GDM1 (cell line): Measurements from ENCODE around the gene HIGD1A.
A peak's percentile ranks its signal among the peaks of the same experiment; 100 is the strongest.

Source experiments
- DNase-seq: peaks from one replicate; lab custom pipeline; 2025; lab: John Stamatoyannopoulos, UW

Gene HIGD1A

GRCh38 chr3:42804106-42804830 lies at the start of gene HIGD1A:
Gene HIGD1A (minus strand): TSS chr3:42804490. CDS start chr3:42794253, 10,237 bp downstream.
- peak; percentile 94 for DNase-seq

GRCh38 chr3:42853739-42854302 lies 49.5 kb upstream of the HIGD1A start:
- DNase-seq, result no peak

GRCh38 chr3:42853056-42853455 lies 48.8 kb upstream of the HIGD1A start:
- no peak for DNase-seq

DNA sequence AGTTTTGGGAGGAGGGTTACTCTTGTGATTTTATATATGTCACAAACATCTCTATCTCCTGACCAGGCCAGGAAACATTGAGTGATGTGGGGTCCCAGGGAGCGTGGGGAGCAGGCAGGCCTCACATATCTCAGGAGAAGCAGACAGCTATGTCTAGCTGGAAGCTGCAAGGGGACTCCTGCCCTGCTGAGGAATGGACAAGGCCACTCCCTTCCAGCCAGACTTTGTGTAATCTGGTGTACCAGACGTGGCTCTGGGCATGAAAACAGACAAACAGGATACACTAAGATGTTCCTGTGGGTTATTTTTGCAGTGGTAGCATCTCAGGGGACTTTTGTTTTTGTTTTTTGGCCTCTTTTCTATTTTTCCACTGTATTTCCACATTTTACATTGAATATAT lies 48.2 kb upstream of the HIGD1A start:
- DNase-seq, result no peak

DNA sequence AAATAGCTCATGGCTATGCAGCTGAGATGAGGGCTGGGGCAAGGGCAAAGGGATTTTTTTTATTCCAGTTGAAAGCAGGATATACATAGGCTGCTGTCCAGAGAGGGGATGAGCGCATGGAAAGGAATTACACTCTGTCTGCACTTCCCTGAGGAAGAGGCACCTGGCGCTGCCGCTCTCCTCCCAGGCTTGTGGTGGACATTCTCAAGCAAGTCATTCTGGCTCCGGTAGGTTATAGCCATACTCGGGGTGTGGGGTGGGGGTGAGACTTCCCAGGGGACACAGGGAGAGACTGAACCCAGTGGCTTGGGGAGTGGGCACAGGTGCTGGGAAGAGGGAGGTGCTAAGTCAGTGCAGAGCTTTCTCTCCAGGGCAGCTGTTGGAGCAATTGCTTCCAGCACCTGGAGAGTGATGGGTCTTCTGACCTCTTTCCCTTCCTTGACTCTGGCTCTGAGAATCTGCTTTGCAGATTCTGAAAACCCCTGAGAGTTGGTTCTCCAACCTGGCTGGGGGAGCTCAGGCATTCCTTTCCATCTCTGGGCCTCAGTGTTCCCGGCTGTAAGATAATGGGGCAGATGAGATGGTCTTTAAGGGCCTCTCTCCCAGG lies 47.0 kb upstream of the HIGD1A start:
- no peak for DNase-seq

DNA sequence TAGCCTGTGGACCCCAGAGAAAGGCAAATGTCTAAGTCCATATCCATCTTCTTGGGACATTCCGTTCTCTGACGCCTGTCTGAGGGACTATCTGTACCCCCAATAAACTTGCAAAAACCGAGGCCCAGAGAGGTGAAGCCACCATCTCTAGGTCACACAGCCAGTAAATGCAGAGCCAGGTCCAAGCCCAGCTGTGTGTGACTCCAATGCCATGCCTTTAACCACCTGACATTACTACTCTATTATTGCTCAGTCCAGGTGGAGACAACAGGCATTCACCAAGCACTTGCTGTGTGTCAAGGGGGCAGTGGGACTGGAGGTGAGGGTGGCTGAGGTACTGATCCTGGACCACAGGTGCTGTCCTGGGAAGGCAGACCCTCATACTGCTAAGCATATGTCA lies 46.0 kb upstream of the HIGD1A start:
- no peak for DNase-seq

GRCh38 chr3:42849017-42849416 lies 44.7 kb upstream of the HIGD1A start:
- no peak for DNase-seq

DNA sequence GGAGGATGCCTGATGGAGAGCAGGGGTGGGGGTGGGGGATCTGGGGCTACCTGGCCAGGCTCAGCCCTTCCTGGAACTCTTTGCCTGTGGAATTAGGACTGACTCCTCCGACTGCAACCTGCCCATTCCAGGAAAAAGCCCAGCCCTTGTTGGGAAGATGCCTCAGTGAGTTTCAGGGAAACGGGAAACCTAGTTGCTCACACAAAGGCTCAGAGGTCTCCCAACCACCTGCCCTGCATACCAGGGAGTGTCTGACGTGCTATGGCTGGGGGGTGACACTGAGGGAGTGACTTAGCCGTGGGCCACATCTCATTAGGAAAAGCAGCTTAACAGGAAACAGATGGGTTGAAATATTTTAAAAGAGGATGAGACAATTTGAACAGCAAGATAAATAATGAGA lies 43.4 kb upstream of the HIGD1A start:
- DNase-seq, result no peak

DNA sequence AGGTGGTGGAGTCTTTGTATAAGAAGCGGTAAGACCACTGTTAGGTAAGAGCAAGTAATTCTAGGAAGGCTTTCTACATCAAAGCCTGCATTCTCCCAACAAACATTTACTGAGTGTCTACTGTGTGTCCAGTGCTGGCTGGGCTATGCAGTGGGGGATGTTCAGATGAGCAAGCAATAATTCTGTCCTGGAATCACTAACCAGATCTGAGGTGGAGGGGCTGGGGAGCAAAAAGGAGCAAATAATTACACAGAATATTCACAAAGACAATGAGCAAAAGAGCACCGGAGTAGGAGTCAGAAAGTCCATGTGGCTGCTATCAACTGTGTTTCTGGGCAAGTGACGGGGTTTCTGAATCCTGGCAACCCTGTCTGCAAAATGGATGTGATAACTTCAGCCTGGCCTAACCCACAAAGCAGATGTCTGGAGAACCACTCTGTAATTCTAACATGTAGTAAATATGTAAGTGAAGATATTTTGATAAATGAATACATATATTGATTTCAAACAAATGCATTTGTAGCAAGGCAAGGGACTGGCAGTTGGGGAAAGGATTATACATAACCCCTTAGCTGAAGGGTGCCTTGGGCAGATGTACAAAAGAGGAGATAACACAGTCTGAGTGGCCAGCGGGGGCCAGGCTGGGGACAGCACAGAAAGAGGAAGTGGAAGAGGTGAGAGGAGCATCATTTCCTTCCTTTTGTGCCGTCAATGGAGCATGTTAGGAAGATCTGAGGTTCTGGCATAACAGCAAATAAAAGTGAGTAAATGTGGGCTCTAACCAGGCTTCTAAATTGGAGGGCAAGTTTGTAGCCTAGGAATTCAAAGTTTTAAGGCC lies 42.6 kb upstream of the HIGD1A start:
- DNase-seq, result peak; percentile 51

DNA sequence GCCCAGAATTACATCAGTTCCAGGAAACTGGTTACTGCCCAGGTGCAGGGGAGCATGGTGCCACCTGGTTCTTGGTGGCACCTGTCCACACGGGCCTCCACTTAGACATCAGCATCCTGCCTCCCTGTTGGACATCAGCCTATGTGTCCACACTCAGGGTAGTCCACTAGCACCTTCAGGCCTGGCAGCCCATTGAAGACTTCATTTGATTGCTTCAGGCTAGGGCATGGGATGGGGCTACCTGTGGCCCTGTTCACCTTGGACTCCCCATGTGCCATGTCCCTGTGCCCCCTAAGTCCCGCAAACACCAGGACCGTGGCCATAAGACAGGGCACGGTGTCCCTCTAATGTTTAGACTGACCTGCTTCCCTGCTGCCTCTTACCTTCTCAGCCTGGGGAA lies 40.5 kb upstream of the HIGD1A start:
- DNase-seq, result no peak

- DNase-seq, result no peak
Measured at GRCh38 chr3:42844412-42844713, 40.1 kb upstream of the HIGD1A start.

- no peak for DNase-seq
Measured at GRCh38 chr3:42843713-42844411, 39.6 kb upstream of the HIGD1A start.

- no peak for DNase-seq
Measured at GRCh38 chr3:42841332-42841731, 37.0 kb upstream of the HIGD1A start.

- no peak for DNase-seq
Measured at GRCh38 chr3:42839616-42840015, 35.3 kb upstream of the HIGD1A start.

DNA sequence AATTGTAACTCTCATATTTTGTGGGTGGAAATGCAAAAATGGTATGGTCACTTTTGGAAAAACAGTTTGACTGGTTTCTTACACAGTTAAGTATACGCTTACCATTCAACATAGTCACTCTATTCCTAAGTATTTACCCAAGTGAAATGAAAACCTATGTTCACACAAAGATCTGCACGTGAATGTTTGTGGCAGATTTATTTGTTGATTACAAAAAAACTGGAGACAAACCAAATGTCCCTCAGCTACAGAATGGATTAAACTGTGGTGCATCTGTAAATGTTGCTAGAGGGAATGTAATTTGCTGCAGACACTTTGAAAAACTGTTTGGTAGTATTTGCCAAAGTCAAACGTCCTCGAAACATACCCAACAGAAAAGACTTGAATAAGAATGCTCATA lies 34.3 kb upstream of the HIGD1A start:
- DNase-seq, result no peak

DNA sequence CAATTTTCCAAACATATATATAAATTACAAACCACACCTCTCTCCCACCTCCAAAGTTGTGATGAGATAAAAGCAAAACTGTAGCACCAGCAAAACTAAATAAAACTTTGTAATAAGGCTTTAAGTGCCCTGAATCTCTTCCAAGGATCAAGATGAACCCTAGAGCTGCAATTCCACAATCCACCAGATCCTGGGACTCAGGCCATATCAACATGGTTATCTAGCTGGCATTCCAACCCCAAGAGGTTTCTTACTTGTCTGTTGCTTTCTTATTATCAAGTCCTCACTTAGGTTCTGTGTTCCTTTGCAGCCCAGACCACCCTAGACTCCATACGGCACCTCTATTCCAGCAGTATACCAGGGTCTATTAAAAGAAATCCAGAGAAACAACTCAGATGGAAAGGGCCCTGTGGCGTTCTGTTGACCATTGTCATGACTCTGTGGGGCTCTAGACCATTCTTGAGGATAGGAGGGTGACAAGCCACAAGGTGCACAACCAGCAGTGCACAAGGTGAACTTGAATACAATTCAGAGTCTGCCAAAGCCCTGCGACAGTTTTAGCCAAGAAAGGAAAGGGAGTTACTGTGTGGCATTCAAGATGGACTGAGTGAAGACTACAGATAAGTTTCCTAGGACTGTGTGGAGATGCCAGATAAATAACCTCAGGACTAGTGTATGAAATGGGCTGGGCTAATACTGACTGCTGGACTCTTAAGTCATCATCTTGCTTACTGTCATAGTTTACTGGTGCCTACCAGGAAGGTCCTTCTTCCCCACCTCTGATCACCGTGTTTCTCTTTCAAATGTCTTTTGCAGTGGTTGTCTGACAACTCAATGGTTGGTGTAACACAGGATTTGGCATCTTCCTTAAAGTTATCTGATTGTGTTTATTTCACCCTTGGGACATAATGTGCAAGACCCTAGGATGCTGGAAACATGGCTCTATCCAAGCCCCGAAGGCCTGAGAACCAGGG lies 32.1 kb upstream of the HIGD1A start:
- no peak for DNase-seq

- peak; percentile 73 for DNase-seq
Measured at GRCh38 chr3:42831321-42831713, 27.0 kb upstream of the HIGD1A start.

DNA sequence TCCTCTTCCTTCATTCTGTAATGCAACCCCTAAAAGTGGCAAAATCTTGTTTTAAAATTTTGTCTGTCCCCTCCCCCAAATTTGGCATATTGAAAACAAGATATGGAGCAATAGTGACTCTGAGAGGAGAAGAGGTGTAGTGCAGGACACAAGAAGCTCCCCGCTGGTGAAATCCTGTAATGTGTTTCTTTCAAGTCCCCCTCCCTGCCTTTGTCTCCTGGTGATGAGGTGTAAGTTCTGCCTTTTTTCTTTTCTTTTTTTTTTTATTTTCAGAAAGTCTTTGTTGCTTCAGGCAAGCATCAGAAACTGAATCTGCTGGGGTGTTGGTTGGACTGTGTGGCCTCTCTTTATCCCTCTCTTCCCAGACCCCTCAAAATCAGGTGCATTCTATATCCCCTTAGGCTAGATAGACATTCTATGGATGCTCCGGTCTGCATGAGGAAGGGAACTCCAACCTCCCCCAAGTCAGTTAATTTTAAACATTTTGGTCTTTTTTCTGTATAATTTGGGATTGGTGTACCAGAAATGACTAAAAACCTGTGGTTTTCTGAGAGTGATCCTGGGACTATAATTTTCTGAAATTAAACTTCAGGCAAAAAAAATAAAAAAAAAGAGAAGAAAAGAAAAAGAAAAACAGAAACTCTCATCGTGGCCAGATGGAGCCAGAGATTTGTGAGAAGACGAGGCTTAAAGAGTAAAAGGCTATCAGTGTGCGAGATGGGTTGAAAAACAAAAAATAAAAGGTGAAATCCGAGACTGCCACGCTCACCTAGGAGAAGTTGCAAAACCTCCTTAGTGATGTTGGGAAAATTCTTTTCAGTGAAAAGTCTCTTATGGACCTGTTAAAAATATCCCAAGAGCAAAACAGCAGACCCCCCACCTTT lies 26.4 kb upstream of the HIGD1A start:
- peak; percentile 44 for DNase-seq

DNA sequence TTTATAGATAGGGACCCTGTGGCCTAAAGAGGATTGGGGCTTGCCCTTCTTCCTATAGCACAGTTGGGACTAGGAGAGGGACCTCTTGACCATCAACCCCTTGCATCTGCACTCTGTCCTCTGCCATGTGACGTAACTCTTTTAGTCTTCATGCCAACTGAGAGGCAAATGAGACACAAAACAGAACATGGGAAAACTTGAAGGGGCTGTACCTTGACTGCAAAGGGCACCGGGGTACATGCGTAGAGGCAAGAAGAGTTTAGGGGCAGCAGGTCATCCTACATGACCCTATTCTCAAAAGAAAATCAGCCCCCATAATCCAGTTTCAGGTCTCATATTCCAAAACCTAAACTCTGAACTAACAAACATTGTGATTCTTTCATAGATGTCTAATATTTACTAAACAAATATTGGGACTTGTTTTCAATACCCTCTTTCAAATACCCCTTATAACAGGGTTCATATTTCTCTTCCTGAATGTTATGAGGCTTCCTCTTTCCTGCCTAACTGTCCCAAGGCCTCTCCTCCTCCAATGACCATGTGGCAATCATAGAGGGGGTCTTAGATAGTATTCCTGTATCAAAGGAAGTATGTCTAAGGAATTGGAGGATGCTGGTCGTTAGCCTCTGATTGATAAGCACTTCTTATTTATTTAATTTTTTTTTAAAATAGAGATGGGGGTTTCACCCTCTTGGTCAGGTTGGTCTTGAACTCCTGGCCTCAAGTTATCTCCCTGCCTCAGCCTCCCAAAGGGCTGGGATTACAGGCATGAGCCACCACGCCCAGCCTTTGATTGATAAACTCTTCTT lies 25.5 kb upstream of the HIGD1A start:
- no peak for DNase-seq
